Fibroblast of lung (primary cell): Measurements from ENCODE around the gene ZNF660.

Experiments used
- CTCF ChIP-seq, 2 donors: IDR thresholded peaks in 1 of 2; conservative IDR thresholded peaks in 1 of 2; 1 replicate in 1 of 2; 2 replicates in 1 of 2; pipeline ENCODE4 v1.5.1; 2011 to 2012; ENCODE audit warnings: low read length in 2 of 2, control low read depth in 1 of 2, inconsistent platforms in 1 of 2, low read depth in 1 of 2, mild to moderate bottlenecking in 1 of 2
- EZH2 ChIP-seq: IDR thresholded peaks from 2 replicates; pipeline ENCODE4 v1.5.1; 2012; ENCODE audit warnings: low read length, control low read depth, mild to moderate bottlenecking; ENCODE audit errors: missing control alignments

DNA sequence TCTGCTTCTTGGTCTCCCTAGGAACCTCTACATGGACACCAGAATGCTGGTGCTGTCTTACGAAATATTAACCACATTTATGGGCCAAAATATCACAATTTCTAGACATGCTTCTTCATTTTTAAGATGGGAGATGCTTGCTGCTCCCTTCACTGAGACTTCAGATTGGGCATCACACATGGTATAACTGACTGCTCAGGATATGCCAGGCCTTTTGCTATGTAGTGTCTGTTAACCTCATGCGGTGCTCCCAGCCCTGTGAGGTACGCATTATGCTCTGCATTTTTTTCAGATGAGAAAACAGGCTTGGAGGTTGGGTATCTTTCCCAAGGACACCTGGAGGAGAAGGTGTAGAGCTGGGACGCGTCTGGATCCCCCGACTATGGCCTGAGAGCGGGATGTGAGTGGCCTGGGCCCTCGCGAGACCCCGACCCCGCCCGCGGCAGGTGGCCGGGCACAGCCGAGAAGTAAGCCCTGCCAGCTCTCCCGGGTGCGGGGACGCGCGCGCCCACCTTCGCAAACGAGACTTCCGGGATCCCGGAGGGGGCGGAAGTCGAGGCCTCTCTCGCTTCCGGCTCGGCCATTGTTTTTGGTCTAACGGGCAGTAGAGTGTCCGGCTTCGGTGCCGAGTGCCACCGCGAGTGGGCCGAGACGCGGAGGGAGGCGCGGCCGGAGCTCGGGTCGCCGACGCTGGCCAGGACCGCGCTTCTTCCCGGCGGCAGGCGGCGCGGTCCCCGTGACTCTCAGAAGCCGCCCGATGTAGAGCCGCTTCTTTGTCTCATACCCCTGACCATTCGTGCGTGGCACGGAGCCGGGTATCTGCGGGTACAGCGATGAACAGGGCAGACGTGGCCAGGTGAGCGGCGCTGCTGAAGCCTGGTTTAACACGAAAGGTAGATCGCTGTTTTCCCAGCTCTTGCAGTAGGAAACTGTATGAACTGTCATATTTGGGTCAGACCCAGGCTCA lies 29.9 kb upstream of the ZNF660 start, which contains the start of gene ZKSCAN7:
- TF ChIP-seq CTCF (conservative IDR thresholded peaks at IDR 0.05 in 1 of 2, IDR thresholded peaks at IDR 0.05 in 1 of 2; ENCODE audit: low read depth in 1 of 2, low read length in 2 of 2) (peak in 1 of 2 donors; percentile 11), EZH2 (no peak)
